ENCODE measurements around the gene UBXN7. TPM values are rescaled to one million over a fixed set of nuclear protein-coding genes. Genes with fewer than 3 reads are reported as not detected.

The UBXN7 gene
- total RNA-seq, 4 donors from 2014 or later = 17.1 to 24.1 (median 22.0) TPM

DNA sequence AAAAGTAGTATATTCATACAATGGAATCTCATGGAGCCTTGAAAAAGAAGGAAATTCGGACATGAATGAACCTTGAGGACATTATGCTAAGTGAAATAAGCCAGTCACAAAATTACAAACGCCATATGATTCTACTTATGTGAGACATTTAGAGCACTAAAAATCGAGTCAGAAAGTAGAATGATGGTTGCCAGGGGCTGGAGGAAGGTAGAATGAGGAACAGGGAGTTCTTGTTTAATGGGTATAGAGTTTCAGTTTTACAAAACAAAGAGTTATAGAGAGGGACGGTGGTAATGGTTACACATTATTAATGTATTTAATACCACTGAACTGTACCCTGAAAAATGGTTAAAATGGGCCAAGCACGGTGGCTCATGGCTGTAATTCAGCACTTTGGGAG, 19.5 kb downstream of the UBXN7 start:
- no peaks in the 10 kb centered on the region for H3K36me3 ChIP-seq
- peaks cover 0 to 30% (median 0%) of the 10 kb centered on the region in 3 donors for H3K4me1 ChIP-seq
- ATAC-seq = no peak
- no peak overlapping the region for H3K4me3 ChIP-seq
- H3K27me3 ChIP-seq = no peaks in the 10 kb centered on the region
- H3K27ac ChIP-seq = no peak overlapping the region
- no peaks in the 10 kb centered on the region for H3K9me3 ChIP-seq
- TF ChIP-seq CTCF (IDR thresholded peaks at IDR 0.05) = no peak
- no peak for TF ChIP-seq POLR2AphosphoS5 (IDR thresholded peaks at IDR 0.05)
- no peak for TF ChIP-seq EP300 (IDR thresholded peaks at IDR 0.05)
- TF ChIP-seq POLR2A (IDR thresholded peaks at IDR 0.05) = no peak
- WGBS, 2 donors (ENCODE audit: low coverage in 1 of 2) = 74 to 84% methylated on average over 5 of the region's 5 CpGs

- no peaks in the 10 kb centered on the region for H3K9me3 ChIP-seq
- 88 to 100% methylated on average over 1 of the region's 1 CpG for WGBS, 2 donors (ENCODE audit: low coverage in 1 of 2)
- ATAC-seq = no peak
Measured at GRCh38 chr3:196409409-196409808, 22.8 kb downstream of the UBXN7 start.

GRCh38 chr3:196408565-196409300, 23.5 kb downstream of the UBXN7 start:
- ATAC-seq = no peak
- WGBS, 2 donors (ENCODE audit: low coverage in 1 of 2) = 87 to 97% methylated on average over 4 of the region's 4 CpGs

More at GRCh38 chr3:196409409-196409808, 22.8 kb downstream of the UBXN7 start:
- H3K36me3 ChIP-seq = peaks cover 0 to 24% of the 10 kb centered on the region in 2 donors
- H3K27me3 ChIP-seq = no peaks in the 10 kb centered on the region
- no peak for TF ChIP-seq EP300 (IDR thresholded peaks at IDR 0.05)
- peaks cover 0 to 23% (median 3%) of the 10 kb centered on the region in 3 donors for H3K4me1 ChIP-seq
- H3K4me3 ChIP-seq = no peak overlapping the region
- no peak overlapping the region for H3K27ac ChIP-seq

DNA sequence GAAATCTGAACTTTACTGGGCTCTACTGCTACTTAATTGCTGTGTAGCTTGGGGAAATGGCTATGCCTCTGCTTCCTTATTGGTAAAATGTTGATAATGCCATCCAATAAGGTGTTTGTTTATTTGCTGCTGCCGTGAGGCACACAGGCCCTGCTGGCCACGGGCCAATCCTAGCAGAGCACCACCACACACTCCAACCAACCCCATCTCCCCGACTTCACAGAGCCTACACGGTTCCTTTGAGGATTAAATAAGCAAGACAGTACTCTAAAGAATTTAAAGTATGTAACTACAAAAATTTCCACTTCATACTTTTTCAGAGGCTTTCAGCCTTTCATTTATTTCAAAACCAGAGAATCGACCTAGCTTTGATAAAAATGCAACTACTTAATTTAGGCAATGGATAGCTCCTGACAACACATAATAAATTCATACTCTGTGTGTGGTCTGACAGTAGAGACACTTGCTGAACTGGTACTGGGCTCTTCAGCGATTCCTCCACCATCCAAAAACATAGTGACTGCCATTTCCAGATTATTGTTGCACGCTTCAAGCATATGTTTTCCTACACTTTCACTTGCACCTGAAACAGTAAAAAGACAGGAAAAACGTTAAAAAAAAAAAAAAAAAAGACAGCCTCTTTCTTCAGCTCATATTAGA, 25.3 kb downstream of the UBXN7 start:
- no peaks in the 10 kb centered on the region for H3K27me3 ChIP-seq
- H3K27ac ChIP-seq = no peak overlapping the region
- ATAC-seq = no peak
- WGBS, 2 donors (ENCODE audit: low coverage in 1 of 2) = 38 to 43% methylated on average over 8 of the region's 8 CpGs
- no peak for TF ChIP-seq POLR2AphosphoS5 (IDR thresholded peaks at IDR 0.05)
- no peak for TF ChIP-seq EP300 (IDR thresholded peaks at IDR 0.05)
- H3K4me1 ChIP-seq = peaks cover 0 to 9% (median 3%) of the 10 kb centered on the region in 3 donors
- H3K36me3 ChIP-seq = peaks cover 0 to 44% of the 10 kb centered on the region in 2 donors
- no peak overlapping the region for H3K4me3 ChIP-seq
- H3K9me3 ChIP-seq = no peaks in the 10 kb centered on the region

More at GRCh38 chr3:196408565-196409300, 23.5 kb downstream of the UBXN7 start:
- TF ChIP-seq CTCF (IDR thresholded peaks at IDR 0.05) (no peak), EP300 (IDR thresholded peaks at IDR 0.05) (no peak), POLR2A (IDR thresholded peaks at IDR 0.05) (no peak), POLR2AphosphoS5 (IDR thresholded peaks at IDR 0.05) (no peak)
- Histone ChIP-seq H3K27me3 (no peaks in the 10 kb centered on the region), H3K36me3 (peaks cover 0 to 30% of the 10 kb centered on the region in 2 donors), H3K27ac (no peak overlapping the region), H3K4me1 (peaks cover 0 to 18% (median 3%) of the 10 kb centered on the region in 3 donors), H3K9me3 (no peaks in the 10 kb centered on the region), H3K4me3 (no peak overlapping the region)

DNA sequence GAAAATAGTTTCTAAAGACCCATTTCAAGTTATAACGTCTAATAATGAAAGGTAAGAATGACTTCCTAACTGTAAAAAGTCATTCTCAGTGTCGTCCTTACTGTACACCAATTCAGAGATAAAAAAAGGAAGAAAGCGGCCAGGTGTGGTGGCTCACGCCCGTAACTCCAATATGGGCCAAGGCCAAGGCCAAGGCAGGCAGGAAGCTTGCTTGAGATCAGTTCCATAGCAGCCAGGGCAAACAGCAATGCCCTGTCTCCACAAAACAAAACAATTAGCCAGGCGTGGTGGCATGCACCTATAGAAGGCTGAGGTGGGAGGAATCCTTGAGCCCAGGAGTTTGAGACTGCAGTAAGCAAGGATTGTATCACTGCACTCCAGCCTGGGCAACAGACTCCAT, 31.9 kb downstream of the UBXN7 start:
- Histone ChIP-seq H3K4me1 (no peaks in the 10 kb centered on the region), H3K27me3 (no peaks in the 10 kb centered on the region), H3K27ac (no peak overlapping the region), H3K9me3 (no peaks in the 10 kb centered on the region), H3K36me3 (peaks cover 0 to 90% of the 10 kb centered on the region in 2 donors), H3K4me3 (no peak overlapping the region)
- WGBS, 2 donors (ENCODE audit: low coverage in 1 of 2) = 83 to 91% methylated on average over 3 to 6 of the region's 6 CpGs
- no peak for TF ChIP-seq CTCF (IDR thresholded peaks at IDR 0.05)
- no peak for TF ChIP-seq POLR2AphosphoS5 (IDR thresholded peaks at IDR 0.05)
- TF ChIP-seq EP300 (IDR thresholded peaks at IDR 0.05) = no peak
- no peak for TF ChIP-seq POLR2A (IDR thresholded peaks at IDR 0.05)
- ATAC-seq = no peak

Measured in gastroesophageal sphincter (tissue), 4 donors.